ENCODE measurements around the gene PCBP3. TPM values are rescaled to one million over a fixed set of nuclear protein-coding genes. Genes with fewer than 3 reads are reported as not detected.
"Not testable (repeated sequence)": the region's sequence is repeated elsewhere in the genome, so short reads cannot be mapped to it uniquely, and the experiment has no call there.

The PCBP3 gene
- total and polyA plus RNA-seq, 3 experiments from 2014 or later, result 0.31 to 0.38 (median 0.35) TPM

- no peaks in the 10 kb centered on the region for H3K27me3 ChIP-seq (ENCODE audit: insufficient read depth, low read length, poor library complexity, severe bottlenecking)
- H3K27ac Mint-ChIP-seq, result no peak overlapping the region
- H3K9me3 Mint-ChIP-seq, result no peaks in the 10 kb centered on the region
- ChIA-PET POLR2A (interaction anchor here (0.5 kb wide), 1 partner anchor 83 kb away, joined by 4 read pairs; no protein-coding TSS in a partner anchor), CTCF (no interaction called here)
- H3K4me1 Mint-ChIP-seq, result peaks cover 18 to 35% (median 23%) of the 10 kb centered on the region in 3 donors
- H3K27ac ChIP-seq (ENCODE audit: low read depth, low read length), result no peak overlapping the region
- H3K36me3 Mint-ChIP-seq, result no peaks in the 10 kb centered on the region
- H3K4me3 ChIP-seq (ENCODE audit: low read length), result no peak overlapping the region
- DNase-seq, result peak in 1 of 5 donors; percentile 30
- no peaks in the 10 kb centered on the region for H3K36me3 ChIP-seq (ENCODE audit: insufficient read depth, low read length)
- no peaks in the 10 kb centered on the region for H3K9me3 ChIP-seq (ENCODE audit: low read length)
- peaks cover 0 to 8% of the 10 kb centered on the region in 2 donors for H3K27me3 Mint-ChIP-seq
- H3K4me3 Mint-ChIP-seq, result no peak overlapping the region
- H3K4me1 ChIP-seq (ENCODE audit: insufficient read depth, low read length), result peaks cover 36% of the 10 kb centered on the region
Measured at GRCh38 chr21:45893740-45894449, 250.4 kb downstream of the PCBP3 start.

- Histone ChIP-seq H3K27me3 (ENCODE audit: insufficient read depth, low read length, poor library complexity, severe bottlenecking) (no peaks in the 10 kb centered on the region), H3K4me1 (ENCODE audit: insufficient read depth, low read length) (peaks cover 31% of the 10 kb centered on the region), H3K36me3 (ENCODE audit: insufficient read depth, low read length) (no peaks in the 10 kb centered on the region), H3K9me3 (ENCODE audit: low read length) (no peaks in the 10 kb centered on the region), H3K4me3 (ENCODE audit: low read length) (no peak overlapping the region), H3K27ac (ENCODE audit: low read depth, low read length) (no peak overlapping the region)
- POLR2A ChIA-PET, result interaction anchor here (0.5 kb wide), 1 partner anchor 84 kb away, joined by 4 read pairs; no protein-coding TSS in a partner anchor
- Mint-ChIP-seq H3K27ac (no peak overlapping the region), H3K4me3 (no peak overlapping the region), H3K4me1 (peaks cover 15 to 30% (median 20%) of the 10 kb centered on the region in 3 donors), H3K36me3 (no peaks in the 10 kb centered on the region), H3K27me3 (peaks cover 0 to 8% of the 10 kb centered on the region in 2 donors), H3K9me3 (no peaks in the 10 kb centered on the region)
- no peak for DNase-seq
- CTCF ChIA-PET, result no interaction called here
Measured at GRCh38 chr21:45894450-45894825, 250.9 kb downstream of the PCBP3 start.

- no peaks in the 10 kb centered on the region for H3K36me3 Mint-ChIP-seq
- ChIA-PET POLR2A (no interaction called here), CTCF (no interaction called here)
- H3K4me3 Mint-ChIP-seq, result no peak overlapping the region
- peaks cover 15 to 23% (median 16%) of the 10 kb centered on the region in 3 donors for H3K4me1 Mint-ChIP-seq
- no peaks in the 10 kb centered on the region for H3K9me3 ChIP-seq (ENCODE audit: low read length)
- H3K27me3 ChIP-seq (ENCODE audit: insufficient read depth, low read length, poor library complexity, severe bottlenecking), result no peaks in the 10 kb centered on the region
- peak in 1 of 5 donors; percentile 18 for DNase-seq
- peaks cover 26% of the 10 kb centered on the region for H3K4me1 ChIP-seq (ENCODE audit: insufficient read depth, low read length)
- H3K27ac ChIP-seq (ENCODE audit: low read depth, low read length), result no peak overlapping the region
- peaks cover 0 to 8% of the 10 kb centered on the region in 2 donors for H3K27me3 Mint-ChIP-seq
- H3K4me3 ChIP-seq (ENCODE audit: low read length), result no peak overlapping the region
- peak overlapping the region in 1 of 8 donors; percentile 90 for H3K27ac Mint-ChIP-seq
- H3K9me3 Mint-ChIP-seq, result no peaks in the 10 kb centered on the region
- no peaks in the 10 kb centered on the region for H3K36me3 ChIP-seq (ENCODE audit: insufficient read depth, low read length)
Measured at GRCh38 chr21:45894906-45895777, 251.6 kb downstream of the PCBP3 start.

GRCh38 chr21:45895778-45896370, 252.3 kb downstream of the PCBP3 start:
- ChIA-PET CTCF (no interaction called here), POLR2A (no interaction called here)
- Mint-ChIP-seq H3K27ac (no peak overlapping the region), H3K36me3 (no peaks in the 10 kb centered on the region), H3K4me3 (no peak overlapping the region), H3K9me3 (no peaks in the 10 kb centered on the region), H3K4me1 (peaks cover 12 to 15% (median 15%) of the 10 kb centered on the region in 3 donors), H3K27me3 (peaks cover 0 to 3% of the 10 kb centered on the region in 2 donors)
- Histone ChIP-seq H3K4me1 (ENCODE audit: insufficient read depth, low read length) (peaks cover 25% of the 10 kb centered on the region), H3K36me3 (ENCODE audit: insufficient read depth, low read length) (no peaks in the 10 kb centered on the region), H3K4me3 (ENCODE audit: low read length) (no peak overlapping the region), H3K9me3 (ENCODE audit: low read length) (no peaks in the 10 kb centered on the region), H3K27ac (ENCODE audit: low read depth, low read length) (no peak overlapping the region), H3K27me3 (ENCODE audit: insufficient read depth, low read length, poor library complexity, severe bottlenecking) (no peaks in the 10 kb centered on the region)
- peak in 1 of 5 donors; percentile 28 for DNase-seq

GRCh38 chr21:45896431-45896830, 252.9 kb downstream of the PCBP3 start:
- H3K9me3 Mint-ChIP-seq; H3K27me3 ChIP-seq (ENCODE audit: insufficient read depth, low read length, poor library complexity, severe bottlenecking); CTCF ChIA-PET; H3K36me3 ChIP-seq (ENCODE audit: insufficient read depth, low read length); POLR2A ChIA-PET; H3K27ac Mint-ChIP-seq; H3K4me1 Mint-ChIP-seq; H3K4me3 ChIP-seq (ENCODE audit: low read length); H3K9me3 ChIP-seq (ENCODE audit: low read length); H3K27ac ChIP-seq (ENCODE audit: low read depth, low read length); H3K27me3 Mint-ChIP-seq; H3K4me3 Mint-ChIP-seq; H3K36me3 Mint-ChIP-seq: not testable (repeated sequence)
- peak in 1 of 5 donors; percentile 27 for DNase-seq
- H3K4me1 ChIP-seq (ENCODE audit: insufficient read depth, low read length), result peaks cover 19% of the 10 kb centered on the region

GRCh38 chr21:45897191-45898027, 253.9 kb downstream of the PCBP3 start:
- H3K9me3 Mint-ChIP-seq, result no peaks in the 10 kb centered on the region
- peak in 1 of 5 donors; percentile 42 for DNase-seq
- Histone ChIP-seq H3K36me3 (ENCODE audit: insufficient read depth, low read length) (no peaks in the 10 kb centered on the region), H3K9me3 (ENCODE audit: low read length) (no peaks in the 10 kb centered on the region), H3K27ac (ENCODE audit: low read depth, low read length) (no peak overlapping the region), H3K27me3 (ENCODE audit: insufficient read depth, low read length, poor library complexity, severe bottlenecking) (no peaks in the 10 kb centered on the region), H3K4me3 (ENCODE audit: low read length) (no peak overlapping the region), H3K4me1 (ENCODE audit: insufficient read depth, low read length) (peaks cover 9% of the 10 kb centered on the region)
- peak overlapping the region in 1 of 8 donors; percentile 85 for H3K27ac Mint-ChIP-seq
- H3K36me3 Mint-ChIP-seq, result no peaks in the 10 kb centered on the region
- POLR2A ChIA-PET, result no interaction called here
- CTCF ChIA-PET, result no interaction called here
- H3K4me1 Mint-ChIP-seq, result no peaks in the 10 kb centered on the region
- peaks cover 0 to 3% of the 10 kb centered on the region in 2 donors for H3K27me3 Mint-ChIP-seq
- no peak overlapping the region for H3K4me3 Mint-ChIP-seq

DNA sequence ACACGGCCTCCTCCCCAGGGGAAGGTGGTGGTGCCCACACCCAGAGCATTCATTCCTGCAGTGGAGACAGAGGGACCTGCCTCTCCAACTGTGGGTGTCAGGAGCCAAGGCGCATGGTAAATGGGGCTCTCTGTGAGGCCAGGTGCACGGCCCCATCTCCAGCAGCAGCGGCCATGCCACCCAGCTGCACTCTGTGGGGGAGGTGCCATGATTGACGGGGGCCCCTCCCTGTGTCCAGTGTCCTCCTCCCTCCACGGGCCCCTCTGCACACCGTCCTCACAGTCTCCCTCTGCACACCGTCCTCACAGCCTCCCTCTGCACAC, 254.5 kb downstream of the PCBP3 start:
- POLR2A ChIA-PET, result no interaction called here
- Histone ChIP-seq H3K9me3 (ENCODE audit: low read length) (no peaks in the 10 kb centered on the region), H3K36me3 (ENCODE audit: insufficient read depth, low read length) (no peaks in the 10 kb centered on the region), H3K4me3 (ENCODE audit: low read length) (no peak overlapping the region), H3K27me3 (ENCODE audit: insufficient read depth, low read length, poor library complexity, severe bottlenecking) (no peaks in the 10 kb centered on the region), H3K4me1 (ENCODE audit: insufficient read depth, low read length) (peaks cover 3% of the 10 kb centered on the region), H3K27ac (ENCODE audit: low read depth, low read length) (no peak overlapping the region)
- CTCF ChIA-PET, result no interaction called here
- H3K36me3 Mint-ChIP-seq, result no peaks in the 10 kb centered on the region
- no peaks in the 10 kb centered on the region for H3K9me3 Mint-ChIP-seq
- DNase-seq, result peak in 1 of 5 donors; percentile 28
- H3K4me1 Mint-ChIP-seq, result no peaks in the 10 kb centered on the region
- H3K4me3 Mint-ChIP-seq, result no peak overlapping the region
- H3K27ac Mint-ChIP-seq, result no peak overlapping the region
- peaks cover 0 to 3% of the 10 kb centered on the region in 2 donors for H3K27me3 Mint-ChIP-seq
